Heart left ventricle (tissue), 13 donors: ENCODE measurements around the gene CACNA1E.

Experiments used
- CTCF ChIP-seq, 12 donors: fragments of 200-600 bp; sonication (generic) in 4 of 12; IDR thresholded peaks; one replicate each; pipeline versions ENCODE4 v1.5.0 to v1.8.0; 2018 to 2022; ENCODE audit warnings: antibody characterized with exemption in 12 of 12, mild to moderate bottlenecking in 5 of 12
- POLR2A ChIP-seq, 2 donors: fragments of 450-650 bp; IDR thresholded peaks; one replicate each; pipeline ENCODE4 v1.6.1; 2017; ENCODE audit warnings: antibody characterized with exemption in 2 of 2, mild to moderate bottlenecking in 2 of 2, moderate library complexity in 2 of 2
- donor health status: ischemic (EF 13 %, LVEDD 7.1; RV severe dilation, severe dysfunction).
- donor health status: DM: no; HTN: yes; CAD: no.
- donor health status: DM: no; HTN: no; CAD: no.
- donor health status: ischemic (EF 25% LVEDD 6.9; RV normal size, moderate dysfunction).
- donor health status: ischemic (EF 25% LVEDD 5.7; RV mildly dilated, moderate dysfunction).
- donor health status: ischemic (EF 35%, LVEDD 5.7; RV mildly dilated, moderate dysfunction).
- donor health status: nonischemic (EF 11% LVEDD 7.7; RV severe dilation, severe dysfunction).
- donor health status: DM: yes; HTN: yes; CAD: no.
- donor health status: PGD.
- donor health status: ischemic (EF 29% LVEDD 5.4; RV normal size, mild dysfunction).
- donor health status: nonischemic (EF 23%, LVEDD 6.1; RV moderate dilation, normal function).

GRCh38 chr1:181490740-181491712 is 7.7 kb downstream of the CACNA1E start:
- TF ChIP-seq CTCF (IDR thresholded peaks at IDR 0.05) (no peak), POLR2A (IDR thresholded peaks at IDR 0.05) (no peak)
